ENCODE data around the gene CER1. TPM values are rescaled to one million over a fixed set of nuclear protein-coding genes. Genes with fewer than 3 reads are reported as not detected.

The CER1 gene
- not detected for total RNA-seq

GRCh38 chr9:14722391-14723035, at the start of gene CER1:
TSS of gene CER1 (minus strand) at chr9:14722733. CDS start at chr9:14722672, 61 bp downstream.
- Mint-ChIP-seq H3K27me3 (peaks cover 13% of the 10 kb centered on the region), H3K9me3 (no peaks in the 10 kb centered on the region), H3K4me3 (no peak within 1 kb of the TSS), H3K27ac (no peak within 1 kb of the TSS), H3K4me1 (ENCODE audit: low read depth) (no peaks in the 10 kb centered on the region), H3K36me3 (ENCODE audit: low read depth) (no peaks in the 10 kb centered on the region)
- ATAC-seq (no peak), DNase-seq (no peak)
- ChIA-PET POLR2A (no interaction called here), CTCF (no interaction called here)
- no peak for TF ChIP-seq CTCF (IDR thresholded peaks at IDR 0.05)
- intact Hi-C loops (cut with micrococcal nuclease): no loop called here

GRCh38 chr9:14770592-14770991, 48.1 kb upstream of the CER1 start:
- Mint-ChIP-seq H3K27me3 (peaks cover 12% of the 10 kb centered on the region), H3K27ac (no peak overlapping the region), H3K9me3 (no peaks in the 10 kb centered on the region), H3K4me1 (ENCODE audit: low read depth) (no peaks in the 10 kb centered on the region), H3K4me3 (no peak overlapping the region), H3K36me3 (ENCODE audit: low read depth) (no peaks in the 10 kb centered on the region)
- CTCF ChIA-PET: interaction anchor here (1.0 to 3.1 kb wide), 3 partner anchors 140 to 155 kb away, joined by 3 to 22 read pairs (median 7); no protein-coding TSS in a partner anchor
- TF ChIP-seq CTCF (IDR thresholded peaks at IDR 0.05): no peak
- no peak for ATAC-seq
- intact Hi-C loops (cut with micrococcal nuclease): no loop called here
- no peak for DNase-seq
- POLR2A ChIA-PET: no interaction called here

GRCh38 chr9:14769230-14769571, 46.7 kb upstream of the CER1 start:
- Mint-ChIP-seq H3K27ac (no peak overlapping the region), H3K27me3 (peaks cover 12% of the 10 kb centered on the region), H3K4me3 (no peak overlapping the region), H3K36me3 (ENCODE audit: low read depth) (no peaks in the 10 kb centered on the region), H3K9me3 (no peaks in the 10 kb centered on the region), H3K4me1 (ENCODE audit: low read depth) (no peaks in the 10 kb centered on the region)
- intact Hi-C loops (cut with micrococcal nuclease): loop anchor here (5.0 kb wide), 1 partner anchor 302 kb away; no protein-coding TSS in a partner anchor
- no peak for DNase-seq
- ATAC-seq: no peak
- CTCF ChIA-PET: interaction anchor here (0.7 to 3.1 kb wide), 28 partner anchors 9 to 416 kb away, joined by 3 to 22 read pairs (median 4); partner anchors contain the start of gene ZDHHC21
- POLR2A ChIA-PET: no interaction called here
- no peak for TF ChIP-seq CTCF (IDR thresholded peaks at IDR 0.05)

GRCh38 chr9:14768405-14769229, 46.1 kb upstream of the CER1 start:
- intact Hi-C loops (cut with micrococcal nuclease): loop anchor here (1.0 to 5.0 kb wide), 2 partner anchors 152 to 301 kb away; no protein-coding TSS in a partner anchor

More at GRCh38 chr9:14768405-14769229, 46.1 kb upstream of the CER1 start:
- no peak overlapping the region for H3K27ac Mint-ChIP-seq
- TF ChIP-seq CTCF (IDR thresholded peaks at IDR 0.05): peak; percentile 83
- H3K4me3 Mint-ChIP-seq: no peak overlapping the region
- no peaks in the 10 kb centered on the region for H3K36me3 Mint-ChIP-seq (ENCODE audit: low read depth)
- peaks cover 12% of the 10 kb centered on the region for H3K27me3 Mint-ChIP-seq
- POLR2A ChIA-PET: interaction anchor here (1.5 kb wide), 1 partner anchor 11 kb away, joined by 4 read pairs; no protein-coding TSS in a partner anchor
- ATAC-seq: no peak
- H3K9me3 Mint-ChIP-seq: no peaks in the 10 kb centered on the region
- H3K4me1 Mint-ChIP-seq (ENCODE audit: low read depth): no peaks in the 10 kb centered on the region
- no peak for DNase-seq
- CTCF ChIA-PET: interaction anchor here (0.6 to 3.1 kb wide), 32 partner anchors 9 to 1341 kb away, joined by 3 to 22 read pairs (median 4); partner anchors contain the start of gene ZDHHC21
